Measurements from ENCODE around the gene LTF. TPM values are rescaled to one million over a fixed set of nuclear protein-coding genes. Genes with fewer than 3 reads are reported as not detected.

Gene LTF
- total and polyA plus RNA-seq, 4 donors, result 0.36 to 14.7 (median 1.4) TPM

DNA sequence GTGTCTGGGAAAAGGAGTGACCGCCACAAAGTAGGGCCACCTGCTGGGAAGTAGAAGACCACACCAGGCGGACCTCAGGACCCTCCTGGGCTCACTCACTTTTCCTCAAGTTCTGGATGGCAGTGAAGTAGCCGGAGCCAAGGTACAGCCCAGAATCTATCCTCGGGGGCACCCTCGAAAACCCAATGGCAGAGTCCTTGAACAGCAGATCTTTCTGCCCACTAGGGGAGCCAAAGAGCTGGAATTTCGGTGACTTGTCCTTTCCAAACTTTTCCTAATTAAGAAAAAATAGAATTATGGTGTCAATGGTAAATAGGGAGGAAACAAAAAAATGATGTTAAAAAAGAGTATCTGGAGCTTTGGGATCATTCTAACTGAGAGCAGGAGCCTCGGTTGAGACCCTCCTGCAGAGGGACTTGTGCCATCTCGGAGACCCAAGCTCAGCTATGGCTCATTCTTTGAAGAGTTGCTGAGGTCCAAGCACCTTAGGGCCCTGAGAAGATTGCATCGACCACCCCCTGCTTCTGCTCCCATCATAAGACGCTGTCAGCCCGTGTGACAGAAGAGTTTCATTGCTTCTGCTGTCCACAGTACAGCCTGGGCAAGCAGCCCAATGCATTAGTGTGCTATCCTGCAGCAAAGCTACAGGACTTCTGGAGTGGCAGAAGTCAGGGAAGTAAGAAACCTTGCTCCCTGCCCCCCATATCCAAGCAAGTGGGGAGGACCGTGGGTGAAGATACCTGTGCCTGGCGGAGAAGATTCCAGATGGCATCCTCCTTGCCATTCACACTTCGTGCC, 14.8 kb downstream of the LTF start:
- no peak overlapping the region for H3K9ac ChIP-seq (ENCODE audit: low read depth in 1 of 2, low read length in 2 of 2)
- WGBS, result 72% methylated on average over 14 of the region's 14 CpGs
- no peaks in the 10 kb centered on the region for H3K36me3 ChIP-seq (ENCODE audit: control insufficient read depth in 4 of 4, insufficient read depth in 3 of 4, low read depth in 1 of 4, low read length in 3 of 4)
- H3K27me3 ChIP-seq (ENCODE audit: control insufficient read depth in 4 of 4, insufficient read depth in 4 of 4, low read length in 3 of 4), result no peaks in the 10 kb centered on the region
- no peak overlapping the region for H3K27ac ChIP-seq (ENCODE audit: low read depth in 1 of 2, low read length in 2 of 2)
- DNase-seq (ENCODE audit: low spot score), result no peak
- TF ChIP-seq, protein P1, sequence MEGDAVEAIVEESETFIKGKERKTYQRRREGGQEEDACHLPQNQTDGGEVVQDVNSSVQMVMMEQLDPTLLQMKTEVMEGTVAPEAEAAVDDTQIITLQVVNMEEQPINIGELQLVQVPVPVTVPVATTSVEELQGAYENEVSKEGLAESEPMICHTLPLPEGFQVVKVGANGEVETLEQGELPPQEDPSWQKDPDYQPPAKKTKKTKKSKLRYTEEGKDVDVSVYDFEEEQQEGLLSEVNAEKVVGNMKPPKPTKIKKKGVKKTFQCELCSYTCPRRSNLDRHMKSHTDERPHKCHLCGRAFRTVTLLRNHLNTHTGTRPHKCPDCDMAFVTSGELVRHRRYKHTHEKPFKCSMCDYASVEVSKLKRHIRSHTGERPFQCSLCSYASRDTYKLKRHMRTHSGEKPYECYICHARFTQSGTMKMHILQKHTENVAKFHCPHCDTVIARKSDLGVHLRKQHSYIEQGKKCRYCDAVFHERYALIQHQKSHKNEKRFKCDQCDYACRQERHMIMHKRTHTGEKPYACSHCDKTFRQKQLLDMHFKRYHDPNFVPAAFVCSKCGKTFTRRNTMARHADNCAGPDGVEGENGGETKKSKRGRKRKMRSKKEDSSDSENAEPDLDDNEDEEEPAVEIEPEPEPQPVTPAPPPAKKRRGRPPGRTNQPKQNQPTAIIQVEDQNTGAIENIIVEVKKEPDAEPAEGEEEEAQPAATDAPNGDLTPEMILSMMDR (IDR thresholded peaks at IDR 0.05; ENCODE audit: low read depth, low read length, missing input control), result peak; percentile 41
- peak in 1 of 2 donors; percentile 35 for TF ChIP-seq RAD21 (IDR thresholded peaks at IDR 0.05)
- no peak for TF ChIP-seq GABPA (IDR thresholded peaks at IDR 0.05 in 1 of 2, conservative IDR thresholded peaks at IDR 0.05 in 1 of 2)
- H3K4me1 ChIP-seq (ENCODE audit: control insufficient read depth in 4 of 4, insufficient read depth in 4 of 4, low read length in 3 of 4), result no peaks in the 10 kb centered on the region
- H3K9me3 ChIP-seq (ENCODE audit: control insufficient read depth in 4 of 4, low read length in 3 of 4), result no peaks in the 10 kb centered on the region
- H3K4me3 ChIP-seq (ENCODE audit: low read depth in 1 of 3, low read length in 3 of 3), result no peak overlapping the region

DNA sequence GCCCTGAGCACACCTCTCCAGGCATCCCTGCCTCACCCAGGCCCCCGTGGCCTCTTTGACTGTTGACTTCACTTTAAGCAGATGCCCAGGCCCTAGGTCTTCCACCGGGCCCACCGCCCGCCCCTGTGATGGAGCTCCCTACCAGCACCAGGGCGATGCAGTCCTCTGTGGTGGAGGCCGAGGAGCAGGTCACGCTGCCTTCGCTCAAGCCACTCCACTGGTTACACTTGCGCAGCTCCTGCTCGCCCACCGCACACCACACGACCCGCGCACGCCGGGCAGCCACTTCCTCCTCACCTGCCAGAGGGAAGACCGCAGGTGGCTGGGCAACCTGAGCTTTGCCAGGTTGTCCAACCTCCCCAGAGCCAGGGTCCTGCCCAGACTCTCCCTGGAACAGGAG, 16.0 kb downstream of the LTF start:
- Histone ChIP-seq H3K27ac (ENCODE audit: low read depth in 1 of 2, low read length in 2 of 2) (no peak overlapping the region), H3K4me1 (ENCODE audit: control insufficient read depth in 4 of 4, insufficient read depth in 4 of 4, low read length in 3 of 4) (no peaks in the 10 kb centered on the region), H3K9me3 (ENCODE audit: control insufficient read depth in 4 of 4, low read length in 3 of 4) (no peaks in the 10 kb centered on the region), H3K9ac (ENCODE audit: low read depth in 1 of 2, low read length in 2 of 2) (no peak overlapping the region), H3K27me3 (ENCODE audit: control insufficient read depth in 4 of 4, insufficient read depth in 4 of 4, low read length in 3 of 4) (no peaks in the 10 kb centered on the region), H3K4me3 (ENCODE audit: low read depth in 1 of 3, low read length in 3 of 3) (no peak overlapping the region), H3K36me3 (ENCODE audit: control insufficient read depth in 4 of 4, insufficient read depth in 3 of 4, low read depth in 1 of 4, low read length in 3 of 4) (no peaks in the 10 kb centered on the region)
- TF ChIP-seq TAF1 (conservative IDR thresholded peaks at IDR 0.05) (no peak), SP1 (IDR thresholded peaks at IDR 0.05) (no peak), HNF4G (IDR thresholded peaks at IDR 0.05) (no peak), JUND (IDR thresholded peaks at IDR 0.05) (no peak), NR2F2 (IDR thresholded peaks at IDR 0.05) (no peak), FOXA1 (IDR thresholded peaks at IDR 0.05) (no peak), GABPA (IDR thresholded peaks at IDR 0.05 in 1 of 2, conservative IDR thresholded peaks at IDR 0.05 in 1 of 2) (no peak), HNF4A (conservative IDR thresholded peaks at IDR 0.05) (no peak), ZBTB33 (IDR thresholded peaks at IDR 0.05) (no peak), RXRA (IDR thresholded peaks at IDR 0.05) (no peak)
- TF ChIP-seq, protein P2, sequence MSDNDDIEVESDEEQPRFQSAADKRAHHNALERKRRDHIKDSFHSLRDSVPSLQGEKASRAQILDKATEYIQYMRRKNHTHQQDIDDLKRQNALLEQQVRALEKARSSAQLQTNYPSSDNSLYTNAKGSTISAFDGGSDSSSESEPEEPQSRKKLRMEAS (IDR thresholded peaks at IDR 0.05), result no peak
- TF ChIP-seq, protein P3, sequence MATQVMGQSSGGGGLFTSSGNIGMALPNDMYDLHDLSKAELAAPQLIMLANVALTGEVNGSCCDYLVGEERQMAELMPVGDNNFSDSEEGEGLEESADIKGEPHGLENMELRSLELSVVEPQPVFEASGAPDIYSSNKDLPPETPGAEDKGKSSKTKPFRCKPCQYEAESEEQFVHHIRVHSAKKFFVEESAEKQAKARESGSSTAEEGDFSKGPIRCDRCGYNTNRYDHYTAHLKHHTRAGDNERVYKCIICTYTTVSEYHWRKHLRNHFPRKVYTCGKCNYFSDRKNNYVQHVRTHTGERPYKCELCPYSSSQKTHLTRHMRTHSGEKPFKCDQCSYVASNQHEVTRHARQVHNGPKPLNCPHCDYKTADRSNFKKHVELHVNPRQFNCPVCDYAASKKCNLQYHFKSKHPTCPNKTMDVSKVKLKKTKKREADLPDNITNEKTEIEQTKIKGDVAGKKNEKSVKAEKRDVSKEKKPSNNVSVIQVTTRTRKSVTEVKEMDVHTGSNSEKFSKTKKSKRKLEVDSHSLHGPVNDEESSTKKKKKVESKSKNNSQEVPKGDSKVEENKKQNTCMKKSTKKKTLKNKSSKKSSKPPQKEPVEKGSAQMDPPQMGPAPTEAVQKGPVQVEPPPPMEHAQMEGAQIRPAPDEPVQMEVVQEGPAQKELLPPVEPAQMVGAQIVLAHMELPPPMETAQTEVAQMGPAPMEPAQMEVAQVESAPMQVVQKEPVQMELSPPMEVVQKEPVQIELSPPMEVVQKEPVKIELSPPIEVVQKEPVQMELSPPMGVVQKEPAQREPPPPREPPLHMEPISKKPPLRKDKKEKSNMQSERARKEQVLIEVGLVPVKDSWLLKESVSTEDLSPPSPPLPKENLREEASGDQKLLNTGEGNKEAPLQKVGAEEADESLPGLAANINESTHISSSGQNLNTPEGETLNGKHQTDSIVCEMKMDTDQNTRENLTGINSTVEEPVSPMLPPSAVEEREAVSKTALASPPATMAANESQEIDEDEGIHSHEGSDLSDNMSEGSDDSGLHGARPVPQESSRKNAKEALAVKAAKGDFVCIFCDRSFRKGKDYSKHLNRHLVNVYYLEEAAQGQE (IDR thresholded peaks at IDR 0.05), result no peak
- DNase-seq (ENCODE audit: low spot score), result no peak
- 91% methylated on average over 17 of the region's 17 CpGs for WGBS
